GM12865 (cell line): Measurements from ENCODE around the gene MRM3.
A peak's percentile ranks its signal among the peaks of the same experiment; 100 is the strongest.

ENCODE experiments used
- DNase-seq: peaks from one replicate; pipeline ENCODE4 v3.0.0; 2010; ENCODE audit warnings: low read depth
- H3K4me3 ChIP-seq: 2 replicates; pipeline ENCODE4 v1.5.1; 2011; ENCODE audit warnings: mild to moderate bottlenecking, low read depth, low read length, control low read depth
- TF ChIP-seq, protein P1 (sequence below): IDR thresholded peaks from 2 replicates; pipeline ENCODE4 v1.5.1; 2011; ENCODE audit warnings: low read length, control low read depth, low read depth, inconsistent platforms; ENCODE audit not compliant: insufficient read depth; ENCODE audit errors: missing control alignments

Gene MRM3

DNA sequence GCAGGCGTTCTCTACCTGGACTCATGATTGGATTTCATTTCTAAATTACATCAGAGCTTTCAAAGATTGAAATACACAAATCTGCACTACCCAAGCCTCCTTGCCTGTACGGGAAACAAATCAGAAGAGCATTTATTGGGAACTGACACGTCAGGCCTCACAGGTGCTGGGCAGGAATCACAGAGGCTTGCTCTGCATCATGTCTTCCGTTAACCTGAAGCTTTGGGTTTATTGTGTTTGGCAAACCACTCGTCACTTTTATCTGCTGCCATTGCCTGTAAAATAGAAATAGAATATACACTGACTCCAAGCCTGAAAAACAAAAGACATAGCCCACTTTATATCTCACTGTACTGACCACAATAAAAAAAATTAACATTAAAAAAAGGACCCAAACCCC is 22.2 kb upstream of the MRM3 start:
- no peak overlapping the region for H3K4me3 ChIP-seq
- DNase-seq = no peak
- TF ChIP-seq, protein P1, sequence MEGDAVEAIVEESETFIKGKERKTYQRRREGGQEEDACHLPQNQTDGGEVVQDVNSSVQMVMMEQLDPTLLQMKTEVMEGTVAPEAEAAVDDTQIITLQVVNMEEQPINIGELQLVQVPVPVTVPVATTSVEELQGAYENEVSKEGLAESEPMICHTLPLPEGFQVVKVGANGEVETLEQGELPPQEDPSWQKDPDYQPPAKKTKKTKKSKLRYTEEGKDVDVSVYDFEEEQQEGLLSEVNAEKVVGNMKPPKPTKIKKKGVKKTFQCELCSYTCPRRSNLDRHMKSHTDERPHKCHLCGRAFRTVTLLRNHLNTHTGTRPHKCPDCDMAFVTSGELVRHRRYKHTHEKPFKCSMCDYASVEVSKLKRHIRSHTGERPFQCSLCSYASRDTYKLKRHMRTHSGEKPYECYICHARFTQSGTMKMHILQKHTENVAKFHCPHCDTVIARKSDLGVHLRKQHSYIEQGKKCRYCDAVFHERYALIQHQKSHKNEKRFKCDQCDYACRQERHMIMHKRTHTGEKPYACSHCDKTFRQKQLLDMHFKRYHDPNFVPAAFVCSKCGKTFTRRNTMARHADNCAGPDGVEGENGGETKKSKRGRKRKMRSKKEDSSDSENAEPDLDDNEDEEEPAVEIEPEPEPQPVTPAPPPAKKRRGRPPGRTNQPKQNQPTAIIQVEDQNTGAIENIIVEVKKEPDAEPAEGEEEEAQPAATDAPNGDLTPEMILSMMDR = no peak

GRCh38 chr17:760371-760770 is 21.8 kb upstream of the MRM3 start:
- H3K4me3 ChIP-seq = no peak overlapping the region
- TF ChIP-seq, protein P1 = no peak
- DNase-seq = no peak

GRCh38 chr17:767076-767475 is 15.1 kb upstream of the MRM3 start:
- TF ChIP-seq, protein P1 = no peak
- H3K4me3 ChIP-seq = no peak overlapping the region
- no peak for DNase-seq

DNA sequence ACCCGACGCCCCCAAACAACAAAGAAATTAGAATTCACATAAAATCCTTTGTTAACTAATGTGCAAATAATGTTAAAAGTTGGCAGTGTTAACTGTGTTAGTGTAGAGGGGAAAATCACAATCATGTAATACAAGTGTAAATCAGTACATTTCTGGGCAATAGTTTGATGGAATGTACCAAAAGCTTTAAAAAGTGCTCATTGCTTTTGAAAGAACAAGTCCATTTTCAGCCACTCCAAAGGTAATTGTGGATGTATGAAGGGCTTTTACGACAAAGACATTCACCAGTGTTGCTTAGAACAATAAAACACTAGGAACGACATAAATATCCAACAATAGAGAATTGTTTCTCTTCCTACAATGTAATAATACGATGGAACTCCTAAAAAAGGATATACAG is 9.1 kb upstream of the MRM3 start:
- TF ChIP-seq, protein P1 = no peak
- H3K4me3 ChIP-seq = no peak overlapping the region
- DNase-seq = no peak

- H3K4me3 ChIP-seq = no peak overlapping the region
- peak; percentile 65 for DNase-seq
- TF ChIP-seq, protein P1 = no peak
Measured at GRCh38 chr17:773467-774312, 8.5 kb upstream of the MRM3 start.

- DNase-seq = no peak
- TF ChIP-seq, protein P1 = no peak
- no peak overlapping the region for H3K4me3 ChIP-seq
Measured at GRCh38 chr17:774313-774584, 7.9 kb upstream of the MRM3 start.

- TF ChIP-seq, protein P1 = no peak
- DNase-seq = no peak
- H3K4me3 ChIP-seq = no peak overlapping the region
Measured at GRCh38 chr17:778096-778495, 4.1 kb upstream of the MRM3 start.
